GM12801 (cell line): Measurements from ENCODE around the gene AMER3.

ENCODE experiments used
- CTCF ChIP-seq: IDR thresholded peaks from one replicate; pipeline ENCODE4 v1.5.1; 2011; ENCODE audit warnings: control low read depth; ENCODE audit not compliant: insufficient read length; ENCODE audit errors: extremely low read depth

AMER3 gene

GRCh38 chr2:130791617-130791939, 36.2 kb downstream of the AMER3 start:
- no peak for TF ChIP-seq CTCF

GRCh38 chr2:130795431-130795830, 40.1 kb downstream of the AMER3 start:
- no peak for TF ChIP-seq CTCF

GRCh38 chr2:130796290-130796689, 41.0 kb downstream of the AMER3 start:
- TF ChIP-seq CTCF = no peak

- TF ChIP-seq CTCF = no peak
Observed at GRCh38 chr2:130797493-130798435, 42.4 kb downstream of the AMER3 start.

- no peak for TF ChIP-seq CTCF
Observed at GRCh38 chr2:130798472-130799218, 43.3 kb downstream of the AMER3 start.

GRCh38 chr2:130799295-130799694, 44.0 kb downstream of the AMER3 start:
- no peak for TF ChIP-seq CTCF

- TF ChIP-seq CTCF = no peak
Observed at GRCh38 chr2:130805613-130806012, 50.3 kb downstream of the AMER3 start.
